ENCODE data around the gene EIF4E.
A peak's percentile ranks its signal among the peaks of the same experiment; 100 is the strongest.
"Not testable (repeated sequence)": the region's sequence is repeated elsewhere in the genome, so short reads cannot be mapped to it uniquely, and the experiment has no call there.

The EIF4E gene

DNA sequence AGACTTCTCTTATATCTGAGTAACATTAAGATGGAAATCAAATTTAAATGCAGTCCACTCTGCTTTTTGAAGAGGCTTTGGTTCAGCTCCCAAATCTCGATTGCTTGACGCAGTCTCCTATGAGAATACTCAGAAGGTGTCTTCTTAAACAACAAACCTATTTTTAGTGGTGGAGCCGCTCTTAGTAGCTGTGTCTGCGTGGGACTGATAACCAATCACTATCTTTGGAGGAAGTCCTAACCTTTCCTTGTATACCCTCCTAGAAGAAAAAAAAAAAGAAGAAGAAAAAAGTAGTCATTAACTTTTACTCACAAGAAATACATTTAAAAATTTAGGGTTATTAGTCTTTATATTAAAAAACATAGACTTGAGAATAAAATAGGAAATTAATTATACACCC, 48.0 kb downstream of the EIF4E start:
- DNase-seq (ENCODE audit: low read depth in 2 of 2) = not testable (repeated sequence)

DNA sequence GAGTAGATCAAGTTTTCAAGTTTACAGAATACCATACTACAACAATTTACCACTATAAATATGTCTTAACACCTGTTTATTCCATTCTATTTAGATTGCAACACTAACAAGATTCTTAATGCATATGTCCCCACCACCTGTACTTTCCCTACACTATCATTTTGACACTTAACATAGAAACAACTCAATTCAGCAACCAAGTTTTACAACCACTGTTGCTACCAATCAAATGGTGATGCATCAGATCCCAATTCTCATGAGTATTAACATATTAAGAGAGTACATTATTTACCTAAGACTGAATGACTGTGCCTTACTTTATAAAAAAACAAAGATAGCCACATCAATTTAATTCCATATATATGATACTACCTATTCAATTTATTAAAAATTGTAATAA, 49.4 kb downstream of the EIF4E start:
- DNase-seq (ENCODE audit: low read depth in 2 of 2) = no peak

DNA sequence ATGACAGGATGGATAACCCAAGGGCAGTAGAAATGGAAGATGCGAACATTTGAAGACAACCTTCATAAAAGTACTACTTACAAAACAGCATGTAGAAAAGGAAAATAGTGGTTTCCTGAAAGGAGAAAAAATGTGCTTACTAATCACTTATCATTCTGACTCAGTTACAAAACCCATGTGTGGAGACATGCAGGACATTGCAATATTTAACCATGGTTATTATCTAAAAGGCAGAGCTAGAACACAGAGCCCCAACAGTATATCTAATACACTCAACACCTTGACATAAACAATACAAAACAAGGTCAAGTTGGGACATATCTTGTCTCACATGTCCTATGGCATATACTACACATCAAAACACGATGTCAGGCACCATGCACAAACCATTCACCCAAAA, 55.9 kb downstream of the EIF4E start:
- no peak for DNase-seq (ENCODE audit: low read depth in 2 of 2)

DNA sequence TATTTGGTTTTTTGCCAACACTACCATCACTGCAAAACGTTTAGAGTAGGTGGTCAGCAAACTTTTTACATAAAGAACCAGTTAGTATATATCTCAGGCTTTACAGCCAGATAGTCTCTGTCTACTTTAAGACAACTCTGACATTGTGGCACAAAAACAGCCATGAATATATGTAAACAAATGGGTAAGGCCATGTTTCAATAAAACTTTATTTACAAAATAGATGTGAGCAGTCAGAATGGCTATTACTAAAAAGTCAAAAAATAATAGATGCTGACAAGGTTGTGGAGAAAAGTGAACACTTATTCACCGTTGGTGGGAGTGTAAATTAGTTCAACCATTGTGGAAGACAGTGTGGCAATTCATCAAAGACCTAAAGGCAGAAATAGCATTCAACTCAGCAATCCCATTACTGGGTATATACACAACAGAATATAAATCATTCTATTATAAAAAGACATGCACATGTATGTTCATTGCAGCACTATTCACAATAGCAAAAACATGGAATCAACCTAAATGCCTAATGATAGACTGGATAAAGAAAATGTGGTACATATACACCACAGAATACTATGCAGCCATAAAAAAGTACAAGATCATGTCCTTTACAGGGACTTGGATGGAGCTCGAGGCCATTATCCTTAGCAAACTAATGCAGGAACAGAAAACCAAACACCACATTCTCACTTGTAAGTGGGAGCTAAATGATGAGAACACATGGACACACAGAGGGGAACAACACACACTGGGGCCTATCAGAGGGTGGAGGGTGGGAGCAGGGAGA, 56.6 kb downstream of the EIF4E start:
- DNase-seq (ENCODE audit: low read depth in 2 of 2) = not testable (repeated sequence)

DNA sequence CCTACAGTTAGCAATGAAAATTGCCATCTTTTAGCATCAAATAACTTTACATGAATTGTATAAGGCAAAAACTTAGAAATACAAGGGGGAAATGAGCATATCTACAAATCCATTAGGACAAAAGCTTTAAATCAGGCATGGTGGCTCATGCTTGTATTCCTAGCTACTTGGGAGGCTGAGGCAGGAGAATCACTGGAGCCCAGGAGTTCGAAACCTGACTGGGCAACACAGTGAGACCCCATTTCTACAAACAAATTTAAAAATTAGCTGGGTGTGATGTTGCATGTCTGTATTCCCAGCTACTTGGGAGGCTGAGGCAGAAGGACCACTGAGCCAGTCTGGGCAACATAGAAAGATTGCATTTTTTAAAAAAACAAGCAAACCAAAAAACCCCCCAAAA, 61.3 kb downstream of the EIF4E start:
- no peak for DNase-seq (ENCODE audit: low read depth in 2 of 2)

DNA sequence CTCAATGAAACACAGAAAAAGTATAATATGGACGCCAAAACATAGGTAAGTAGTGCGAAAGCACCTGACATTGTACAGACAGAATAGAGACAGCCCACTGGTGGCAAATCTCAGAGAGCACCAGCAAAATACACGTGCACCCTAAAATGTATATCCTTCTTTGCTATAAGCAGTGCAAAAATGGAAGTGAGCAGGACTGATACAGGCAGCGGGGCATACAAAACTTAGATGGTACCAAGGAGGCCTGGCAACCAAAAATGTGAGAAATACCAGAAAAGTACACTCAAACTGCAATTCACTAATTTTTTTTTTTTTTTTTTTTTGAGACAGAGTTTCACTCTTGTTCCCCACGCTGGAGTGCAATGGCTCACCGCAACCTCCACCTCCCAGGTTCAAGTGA, 63.9 kb downstream of the EIF4E start:
- DNase-seq (ENCODE audit: low read depth in 2 of 2) = no peak

DNA sequence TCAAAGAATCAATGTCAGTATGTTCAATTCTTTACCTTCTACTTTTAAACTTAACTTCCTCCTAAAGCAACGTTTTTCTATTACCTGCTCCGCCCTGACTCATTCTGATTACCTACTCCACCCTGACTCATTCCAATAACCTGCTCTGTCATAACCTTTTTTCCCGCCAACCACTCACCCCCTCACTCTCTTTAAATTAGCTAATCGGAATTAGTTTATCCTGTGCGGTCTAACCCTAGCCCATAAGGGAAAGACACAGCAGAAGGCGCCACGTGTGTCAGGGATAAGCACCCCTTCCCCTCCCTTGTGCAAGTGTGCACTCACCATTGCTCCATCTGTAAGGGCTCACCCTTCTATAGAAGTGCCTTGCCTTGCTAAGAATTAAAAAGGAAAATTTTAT, 64.4 kb downstream of the EIF4E start:
- peak; percentile 9 to 10 for DNase-seq (ENCODE audit: low read depth in 2 of 2)

DNA sequence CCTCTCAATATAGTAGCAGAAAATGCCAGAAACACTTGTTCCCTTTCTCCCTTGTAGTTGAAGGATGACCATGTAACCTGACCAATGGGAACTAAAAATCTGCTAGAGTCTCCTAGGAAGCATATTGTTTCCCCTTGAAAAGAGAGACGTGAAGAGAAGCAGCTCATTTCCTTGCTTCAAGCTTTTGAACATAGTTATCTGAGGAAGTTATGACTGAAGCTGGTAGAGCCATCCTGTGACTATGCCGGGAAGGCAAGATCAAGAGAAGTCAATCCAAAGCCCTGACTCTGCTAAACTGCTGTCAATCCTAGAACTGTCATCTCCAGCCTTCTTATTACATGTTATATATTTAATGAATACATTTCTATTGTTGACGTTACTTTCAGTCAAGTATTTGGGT, 66.6 kb downstream of the EIF4E start:
- no peak for DNase-seq (ENCODE audit: low read depth in 2 of 2)

DNA sequence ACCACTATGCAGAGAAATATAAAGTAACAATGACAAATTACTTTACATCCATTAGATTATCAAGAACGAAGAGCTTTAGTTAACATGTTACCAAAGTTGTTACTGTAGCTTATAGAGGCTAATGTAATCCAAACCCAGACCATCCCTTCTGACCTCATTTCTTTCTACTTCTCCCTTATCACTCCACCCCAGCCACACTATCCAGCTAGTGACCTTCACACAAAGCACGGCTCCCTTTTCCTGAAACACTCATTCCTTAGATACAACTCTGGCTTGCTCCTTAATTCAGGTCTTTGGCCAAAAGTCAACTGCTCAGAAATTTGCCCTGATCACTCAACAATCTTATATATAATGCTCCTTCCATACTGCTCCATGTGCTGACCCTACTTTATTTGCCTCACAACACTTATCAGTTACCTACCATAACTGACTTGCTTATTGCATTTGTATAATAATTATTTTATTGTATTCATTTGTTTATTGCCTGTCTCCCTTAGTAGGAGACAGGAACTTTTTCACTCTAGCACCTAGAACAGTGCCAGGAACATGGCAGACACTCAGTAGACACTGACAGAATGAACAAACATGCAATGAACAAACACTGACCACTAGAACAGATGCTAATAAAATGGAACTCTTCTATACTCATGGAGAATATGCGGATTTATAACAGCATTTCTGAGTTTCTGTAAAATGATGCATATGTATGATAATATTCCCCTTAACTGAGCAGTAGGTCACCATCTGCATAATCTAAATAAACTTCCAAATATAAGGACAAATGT, 67.6 kb downstream of the EIF4E start:
- no peak for DNase-seq (ENCODE audit: low read depth in 2 of 2)

DNA sequence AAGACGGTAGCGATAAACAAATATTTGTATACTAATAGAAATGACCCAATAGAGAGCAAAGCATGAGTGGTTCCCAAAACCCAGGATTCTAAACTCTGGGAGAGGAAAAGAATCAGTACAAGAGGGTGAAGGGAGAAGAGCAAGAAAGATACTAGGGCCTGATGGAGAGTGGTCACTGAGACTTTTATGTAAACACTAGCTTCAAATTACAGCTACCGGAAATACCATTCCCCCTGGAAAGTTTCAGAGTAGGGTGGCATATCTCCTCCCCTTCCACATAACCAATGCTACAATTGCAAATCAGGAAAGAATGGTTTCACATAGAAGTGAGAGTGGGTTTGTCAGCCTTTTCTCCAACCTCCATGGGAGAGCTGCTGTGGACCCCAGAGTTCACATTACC, 77.1 kb downstream of the EIF4E start:
- no peak for DNase-seq (ENCODE audit: low read depth in 2 of 2)

DNA sequence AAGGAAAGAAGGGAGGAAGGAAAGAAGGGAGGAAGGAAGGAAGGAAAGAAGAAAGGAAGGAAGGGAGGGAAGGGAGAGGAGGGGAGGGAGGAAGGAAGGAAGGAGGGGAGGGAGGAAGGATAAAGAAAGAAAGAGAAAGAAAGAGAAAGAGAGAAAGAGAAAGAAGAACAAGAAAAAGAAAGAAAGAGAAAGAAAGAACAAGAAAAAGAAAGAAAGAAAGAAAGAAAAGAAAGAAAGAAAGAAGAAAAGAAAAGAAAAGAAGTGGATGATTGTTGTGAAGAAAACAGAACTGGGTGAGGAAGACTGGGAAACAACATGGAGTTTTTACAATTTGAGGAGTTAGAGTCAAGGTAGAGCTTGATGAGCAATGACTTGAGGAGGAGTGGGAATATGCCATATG, 78.0 kb downstream of the EIF4E start:
- DNase-seq (ENCODE audit: low read depth in 2 of 2) = no peak

DNA sequence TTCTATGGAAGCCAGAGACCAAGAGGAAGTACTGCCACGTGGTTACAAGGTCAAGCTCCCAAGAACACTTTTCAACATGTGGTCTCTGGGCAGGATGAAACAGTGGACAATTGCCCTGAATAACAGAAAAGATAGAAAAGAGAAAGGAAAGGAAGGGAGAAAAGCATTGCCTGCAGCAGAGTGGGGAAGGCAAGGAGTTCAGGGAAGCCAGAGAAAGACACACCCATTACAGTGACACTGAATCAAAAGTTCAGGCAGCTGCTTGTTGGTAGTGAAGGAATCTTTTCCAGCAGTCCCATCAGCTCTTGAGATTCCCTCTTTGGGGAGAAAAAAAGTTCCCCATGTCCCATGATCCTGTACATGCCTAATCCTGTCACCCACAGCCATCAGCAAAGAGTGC, 80.5 kb downstream of the EIF4E start:
- DNase-seq (ENCODE audit: low read depth in 2 of 2) = no peak

DNA sequence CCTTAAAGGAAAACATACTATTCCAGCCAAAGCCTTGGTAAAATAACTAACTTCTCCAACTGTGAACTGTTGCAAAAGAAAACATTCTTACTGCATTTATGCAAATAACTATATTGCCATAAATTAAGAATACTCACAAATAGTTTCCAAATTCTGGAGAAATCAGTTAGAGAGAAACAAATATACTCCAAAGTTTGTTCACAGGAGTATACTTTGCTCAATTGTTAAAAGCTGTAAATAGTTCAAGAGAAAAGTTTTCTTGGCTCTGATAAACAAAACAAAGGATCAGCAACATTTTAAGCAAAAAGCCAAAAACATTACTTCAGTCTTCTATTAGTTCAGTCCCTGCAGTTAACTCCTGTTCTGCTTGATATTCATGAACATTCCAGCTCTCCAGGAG, 83.0 kb downstream of the EIF4E start:
- DNase-seq (ENCODE audit: low read depth in 2 of 2) = no peak

DNA sequence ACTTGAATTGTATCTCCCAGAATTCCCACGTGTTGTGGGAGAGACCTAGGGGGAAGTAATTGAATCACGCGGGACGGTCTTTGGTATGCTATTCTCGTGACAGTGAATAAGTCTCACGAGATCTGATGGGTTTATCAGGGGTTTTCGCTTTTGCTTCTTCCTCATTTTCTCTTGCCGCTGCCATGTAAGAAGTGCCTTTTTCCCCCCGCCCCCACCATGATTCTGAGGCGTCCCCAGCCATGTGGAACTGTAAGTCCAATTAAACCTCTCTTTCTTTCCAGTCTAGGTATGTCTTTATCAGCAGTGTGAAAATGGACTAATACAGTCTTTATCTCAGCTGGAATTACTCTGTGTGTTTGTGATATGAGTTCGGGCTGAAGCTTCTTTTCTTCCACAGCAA, 86.0 kb downstream of the EIF4E start:
- not testable (repeated sequence) for DNase-seq (ENCODE audit: low read depth in 2 of 2)

DNA sequence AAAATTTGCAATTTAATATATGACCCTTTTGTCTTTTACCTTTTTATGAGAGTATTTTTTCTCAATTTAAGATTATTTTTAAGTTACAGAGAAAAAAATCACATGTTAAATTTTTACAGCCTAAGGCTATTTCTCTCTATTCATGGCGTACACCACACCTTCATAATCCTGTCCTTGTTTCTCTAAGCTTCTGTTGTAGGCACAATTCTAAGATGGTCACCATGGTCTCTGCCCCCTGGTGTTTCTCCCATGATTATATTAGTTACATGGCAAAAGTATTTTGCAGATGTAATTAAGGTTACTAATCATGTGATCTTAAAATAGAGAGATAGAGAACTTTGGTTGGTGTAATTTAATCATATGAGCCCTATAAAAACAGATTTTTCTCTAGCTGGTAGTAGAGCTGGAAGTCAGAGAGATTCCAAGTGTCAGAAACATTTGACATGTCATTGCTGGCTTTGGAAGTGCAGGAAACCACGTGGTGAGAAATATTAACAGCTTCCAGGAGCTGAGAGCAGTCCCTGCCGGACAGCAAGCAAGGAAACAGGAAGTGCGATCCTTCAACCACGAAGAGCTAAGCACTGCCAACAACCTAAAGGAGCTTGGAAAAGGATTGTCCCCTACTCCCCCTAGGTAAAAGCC, 89.8 kb downstream of the EIF4E start:
- no peak for DNase-seq (ENCODE audit: low read depth in 2 of 2)

DNA sequence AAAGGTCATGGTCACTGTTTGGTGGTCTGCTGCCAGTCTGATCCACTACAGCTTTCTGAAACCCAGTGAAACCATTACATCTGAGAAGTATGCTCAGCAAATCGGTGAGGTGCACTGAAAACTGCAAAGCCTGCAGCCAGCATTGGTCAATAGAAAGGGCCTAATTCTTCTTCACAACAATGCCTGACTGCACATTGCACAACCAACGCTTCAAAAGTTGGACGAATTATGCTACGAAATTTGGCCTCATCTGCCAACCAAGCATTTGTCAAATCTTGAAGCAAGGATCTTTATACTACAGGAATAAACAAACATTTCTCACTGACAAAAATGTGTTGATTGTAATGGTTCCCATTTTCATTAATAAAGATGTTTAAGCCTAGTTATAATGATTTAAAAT, 90.4 kb downstream of the EIF4E start:
- no peak for DNase-seq (ENCODE audit: low read depth in 2 of 2)

DNA sequence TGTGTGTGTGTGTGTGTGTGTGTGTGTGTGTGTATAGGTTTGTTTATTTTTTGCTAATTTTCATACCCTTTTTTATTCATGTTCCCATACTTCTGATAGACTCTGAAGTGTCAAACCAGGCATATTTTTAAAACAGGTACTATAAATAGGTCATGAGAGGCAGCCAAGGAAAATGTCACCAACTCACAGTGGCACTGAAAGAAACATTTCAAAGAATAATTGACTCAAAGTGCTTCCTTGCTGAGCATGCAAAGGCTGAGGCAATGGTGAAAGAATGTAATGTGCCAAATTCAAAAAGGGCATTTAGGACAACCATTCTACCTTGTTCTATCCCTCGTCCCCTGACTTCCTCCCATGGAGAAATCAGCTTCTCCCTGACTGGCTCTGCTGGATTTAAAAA, 95.5 kb downstream of the EIF4E start:
- DNase-seq (ENCODE audit: low read depth in 2 of 2) = no peak

DNA sequence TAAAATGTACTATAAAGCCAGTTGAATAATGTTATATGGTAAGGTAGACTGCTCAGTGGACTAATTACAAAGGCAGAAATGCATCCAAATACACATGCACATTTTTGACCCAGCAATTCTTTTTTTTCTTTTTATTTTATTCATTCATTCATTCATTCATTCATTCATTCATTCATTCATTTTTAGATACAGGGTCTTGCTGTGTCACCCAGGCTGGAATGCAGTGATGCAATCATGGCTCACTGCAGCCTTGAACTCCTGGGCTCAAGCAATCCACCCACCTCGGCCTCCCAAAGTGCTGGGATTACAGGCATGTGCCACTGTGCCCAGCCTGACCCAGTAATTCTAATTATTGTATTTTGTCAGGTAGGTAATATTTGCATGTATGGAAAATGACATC, 97.9 kb downstream of the EIF4E start:
- not testable (repeated sequence) for DNase-seq (ENCODE audit: low read depth in 2 of 2)
